ENCODE data around the gene HEATR1. TPM values are rescaled to one million over a fixed set of nuclear protein-coding genes. Genes with fewer than 3 reads are reported as not detected.

HEATR1 gene
- total RNA-seq, 1 donor from 2014 or later = 14.2 TPM

- TF ChIP-seq, protein P1, sequence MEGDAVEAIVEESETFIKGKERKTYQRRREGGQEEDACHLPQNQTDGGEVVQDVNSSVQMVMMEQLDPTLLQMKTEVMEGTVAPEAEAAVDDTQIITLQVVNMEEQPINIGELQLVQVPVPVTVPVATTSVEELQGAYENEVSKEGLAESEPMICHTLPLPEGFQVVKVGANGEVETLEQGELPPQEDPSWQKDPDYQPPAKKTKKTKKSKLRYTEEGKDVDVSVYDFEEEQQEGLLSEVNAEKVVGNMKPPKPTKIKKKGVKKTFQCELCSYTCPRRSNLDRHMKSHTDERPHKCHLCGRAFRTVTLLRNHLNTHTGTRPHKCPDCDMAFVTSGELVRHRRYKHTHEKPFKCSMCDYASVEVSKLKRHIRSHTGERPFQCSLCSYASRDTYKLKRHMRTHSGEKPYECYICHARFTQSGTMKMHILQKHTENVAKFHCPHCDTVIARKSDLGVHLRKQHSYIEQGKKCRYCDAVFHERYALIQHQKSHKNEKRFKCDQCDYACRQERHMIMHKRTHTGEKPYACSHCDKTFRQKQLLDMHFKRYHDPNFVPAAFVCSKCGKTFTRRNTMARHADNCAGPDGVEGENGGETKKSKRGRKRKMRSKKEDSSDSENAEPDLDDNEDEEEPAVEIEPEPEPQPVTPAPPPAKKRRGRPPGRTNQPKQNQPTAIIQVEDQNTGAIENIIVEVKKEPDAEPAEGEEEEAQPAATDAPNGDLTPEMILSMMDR (IDR thresholded peaks at IDR 0.05) = no peak
- Histone ChIP-seq H3K27me3 (no peaks in the 10 kb centered on the region), H3K4me1 (no peaks in the 10 kb centered on the region), H3K9me3 (no peaks in the 10 kb centered on the region), H3K36me3 (peaks cover 62 to 80% of the 10 kb centered on the region in 2 donors), H3K4me3 (no peak overlapping the region), H3K27ac (no peak overlapping the region)
- intact Hi-C loops (cut with DNase I) = no loop called here
- DNase-seq (ENCODE audit: low spot score in 2 of 2) = no peak
These were observed 42.3 kb downstream of the HEATR1 start for GRCh38 chr1:236561976-236562375.

- Histone ChIP-seq H3K4me1 (no peaks in the 10 kb centered on the region), H3K9me3 (no peaks in the 10 kb centered on the region), H3K27ac (no peak overlapping the region), H3K4me3 (no peak overlapping the region), H3K36me3 (peaks cover 61 to 80% of the 10 kb centered on the region in 2 donors), H3K27me3 (no peaks in the 10 kb centered on the region)
- no peak for DNase-seq (ENCODE audit: low spot score in 2 of 2)
- TF ChIP-seq, protein P1 (IDR thresholded peaks at IDR 0.05) = no peak
- intact Hi-C loops (cut with DNase I) = no loop called here
These were observed 44.0 kb downstream of the HEATR1 start for GRCh38 chr1:236560213-236560771.

DNA sequence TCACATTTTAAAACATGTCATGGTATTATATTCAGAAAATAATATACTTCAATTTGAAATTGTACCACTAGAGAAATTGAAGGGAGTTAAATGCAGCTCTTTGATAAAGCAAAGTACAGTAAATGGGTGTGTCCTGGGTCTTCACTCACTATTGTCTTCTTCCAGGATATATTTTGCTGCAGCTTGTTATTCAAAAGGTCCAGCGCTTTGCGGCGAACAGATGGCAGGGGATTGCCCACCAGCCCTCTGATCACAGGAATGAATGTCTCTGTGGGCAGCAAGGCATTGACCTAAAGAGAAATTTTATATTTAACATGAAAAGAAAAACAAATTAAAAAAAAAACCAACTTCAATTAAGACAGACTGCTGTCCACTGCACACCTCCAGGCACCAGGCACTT, 45.5 kb downstream of the HEATR1 start:
- Histone ChIP-seq H3K4me3 (no peak overlapping the region), H3K9me3 (no peaks in the 10 kb centered on the region), H3K36me3 (peaks cover 58 to 79% of the 10 kb centered on the region in 2 donors), H3K4me1 (no peaks in the 10 kb centered on the region), H3K27me3 (no peaks in the 10 kb centered on the region), H3K27ac (no peak overlapping the region)
- intact Hi-C loops (cut with DNase I) = no loop called here
- no peak for DNase-seq (ENCODE audit: low spot score in 2 of 2)
- TF ChIP-seq, protein P1 (IDR thresholded peaks at IDR 0.05) = no peak

DNA sequence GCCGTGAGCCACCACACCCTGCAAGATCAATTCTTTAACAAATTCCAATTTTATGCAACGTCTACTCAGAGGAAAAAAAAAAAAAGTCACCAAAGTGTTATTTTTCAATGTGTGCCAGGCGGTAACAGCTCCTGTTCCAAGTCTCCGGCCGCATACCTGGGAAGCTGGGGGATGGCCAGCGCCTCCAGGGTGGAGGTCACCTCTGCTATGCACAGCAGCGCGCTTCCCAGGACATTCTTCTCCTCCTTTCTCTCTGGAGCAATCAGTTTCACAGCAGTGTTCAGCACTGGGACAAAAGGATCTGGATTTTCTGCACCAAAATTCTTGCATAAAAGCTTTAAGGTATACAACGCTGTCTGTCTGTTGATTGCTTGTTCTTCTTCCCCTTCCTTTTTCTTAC, 46.2 kb downstream of the HEATR1 start:
- DNase-seq (ENCODE audit: low spot score in 2 of 2) = no peak
- Histone ChIP-seq H3K4me3 (no peak overlapping the region), H3K27ac (no peak overlapping the region), H3K4me1 (no peaks in the 10 kb centered on the region), H3K9me3 (no peaks in the 10 kb centered on the region), H3K36me3 (peaks cover 62 to 79% of the 10 kb centered on the region in 2 donors), H3K27me3 (no peaks in the 10 kb centered on the region)
- TF ChIP-seq, protein P1 (IDR thresholded peaks at IDR 0.05) = no peak
- intact Hi-C loops (cut with DNase I) = no loop called here

GRCh38 chr1:236556606-236557005, 47.7 kb downstream of the HEATR1 start:
- Histone ChIP-seq H3K4me3 (no peak overlapping the region), H3K27ac (no peak overlapping the region), H3K9me3 (no peaks in the 10 kb centered on the region), H3K4me1 (no peaks in the 10 kb centered on the region), H3K36me3 (peaks cover 68 to 91% of the 10 kb centered on the region in 2 donors), H3K27me3 (no peaks in the 10 kb centered on the region)
- intact Hi-C loops (cut with DNase I) = no loop called here
- TF ChIP-seq, protein P1 (IDR thresholded peaks at IDR 0.05) = no peak
- no peak for DNase-seq (ENCODE audit: low spot score in 2 of 2)

GRCh38 chr1:236553370-236553769, 50.9 kb downstream of the HEATR1 start:
- Histone ChIP-seq H3K9me3 (no peaks in the 10 kb centered on the region), H3K36me3 (peaks cover 84 to 99% of the 10 kb centered on the region in 2 donors), H3K27me3 (no peaks in the 10 kb centered on the region), H3K27ac (no peak overlapping the region), H3K4me3 (no peak overlapping the region), H3K4me1 (no peaks in the 10 kb centered on the region)
- TF ChIP-seq, protein P1 (IDR thresholded peaks at IDR 0.05) = no peak
- intact Hi-C loops (cut with DNase I) = no loop called here
- no peak for DNase-seq (ENCODE audit: low spot score in 2 of 2)
